GM18867 (cell line): ENCODE data around the gene THAP7.
"Not testable (repeated sequence)": the region's sequence is repeated elsewhere in the genome, so short reads cannot be mapped to it uniquely, and the experiment has no call there.

Experiments used
- ATAC-seq: cut with Tn5 transposase; IDR thresholded peaks from one replicate; pipeline ENCODE4 v1.9.1; 2021; ENCODE audit warnings: mild to moderate bottlenecking, moderate library complexity; ENCODE audit not compliant: unreplicated experiment

Gene THAP7

GRCh38 chr22:21013657-21014201, 11.8 kb upstream of the THAP7 start:
- peak; percentile 11 for ATAC-seq

GRCh38 chr22:21012446-21013407, 10.8 kb upstream of the THAP7 start:
- no peak for ATAC-seq

GRCh38 chr22:21010426-21011113, 8.7 kb upstream of the THAP7 start:
- ATAC-seq, result no peak

GRCh38 chr22:21009638-21010425, 7.9 kb upstream of the THAP7 start:
- no peak for ATAC-seq

- ATAC-seq, result not testable (repeated sequence)
Measured at GRCh38 chr22:21009208-21009607, 7.3 kb upstream of the THAP7 start.

- ATAC-seq, result no peak
Measured at GRCh38 chr22:21003782-21004181, 1.9 kb upstream of the THAP7 start.

- ATAC-seq, result peak; percentile 2
Measured at GRCh38 chr22:21000987-21001600, 824 bp downstream of the THAP7 start.

- no peak for ATAC-seq
Measured at GRCh38 chr22:21000207-21000986, 1.5 kb downstream of the THAP7 start.

GRCh38 chr22:20999350-21000206, 2.3 kb downstream of the THAP7 start:
- ATAC-seq, result no peak

- ATAC-seq, result no peak
Measured at GRCh38 chr22:20998411-20999336, 3.2 kb downstream of the THAP7 start.

GRCh38 chr22:20997536-20998257, 4.2 kb downstream of the THAP7 start:
- ATAC-seq, result no peak

GRCh38 chr22:20996598-20997535, 5.1 kb downstream of the THAP7 start:
- ATAC-seq, result no peak

GRCh38 chr22:20996031-20996410, 5.9 kb downstream of the THAP7 start:
- ATAC-seq, result no peak

- ATAC-seq, result no peak
Measured at GRCh38 chr22:20995329-20996030, 6.4 kb downstream of the THAP7 start.

GRCh38 chr22:20994902-20995241, 7.0 kb downstream of the THAP7 start:
- no peak for ATAC-seq
